Nephron progenitor cell (in vitro differentiated cells): Measurements from ENCODE around the gene CLBA1.

Experiments
- DNase-seq: peaks from one replicate; pipeline ENCODE4 v3.0.0; 2021
- H3K27ac Mint-ChIP-seq: 2 replicates; pipeline ENCODE4 v1.8.0; 2021; ENCODE audit warnings: mild to moderate bottlenecking, moderate library complexity, mixed read lengths
- H3K27me3 Mint-ChIP-seq: 2 replicates; pipeline ENCODE4 v1.8.0; 2021; ENCODE audit warnings: mild to moderate bottlenecking, low read depth, mixed read lengths; ENCODE audit not compliant: poor library complexity
- H3K36me3 Mint-ChIP-seq: 2 replicates; pipeline ENCODE4 v1.8.0; 2021; ENCODE audit warnings: low read depth, mixed read lengths
- H3K4me1 Mint-ChIP-seq: 2 replicates; pipeline ENCODE4 v1.8.0; 2021; ENCODE audit warnings: mixed read lengths
- H3K4me3 Mint-ChIP-seq: 2 replicates; pipeline ENCODE4 v1.8.0; 2021; ENCODE audit warnings: mild to moderate bottlenecking, moderate library complexity, mixed read lengths
- H3K9me3 Mint-ChIP-seq: 2 replicates; pipeline ENCODE4 v1.8.0; 2021; ENCODE audit warnings: mild to moderate bottlenecking, moderate library complexity, mixed read lengths
- TF ChIP-seq, protein P1 (sequence below): fragments of 200-600 bp; sonication (generic); IDR thresholded peaks from 2 replicates; pipeline ENCODE4 v1.5.0; 2021; ENCODE audit warnings: antibody characterized with exemption

The CLBA1 gene

DNA sequence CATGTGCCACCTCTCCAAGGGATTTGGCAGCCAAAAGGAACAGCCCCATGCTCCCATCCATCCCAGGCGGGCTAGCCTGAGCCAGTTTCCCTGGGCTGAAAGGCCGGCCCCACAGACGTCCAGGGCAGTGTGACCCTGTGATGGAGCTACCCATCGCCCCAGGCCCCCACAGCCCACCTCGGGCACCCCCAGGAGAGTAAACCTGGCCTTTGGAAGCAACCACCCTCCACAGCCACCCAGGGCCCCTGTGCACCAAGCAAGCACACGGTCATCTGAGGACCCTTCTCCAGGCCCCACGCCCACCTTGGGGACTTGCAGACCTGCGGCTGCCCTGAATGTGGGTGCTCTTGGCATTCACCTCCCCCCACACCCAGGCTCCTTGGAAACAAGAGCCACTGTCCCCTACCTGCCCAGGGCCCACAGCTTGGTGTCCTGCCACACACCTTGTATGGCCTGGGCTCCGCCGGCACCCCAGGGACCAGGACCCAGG is 15.8 kb upstream of the CLBA1 start:
- Mint-ChIP-seq H3K4me1 (peaks cover 23% of the 10 kb centered on the region), H3K36me3 (no peaks in the 10 kb centered on the region), H3K4me3 (no peak overlapping the region), H3K9me3 (no peaks in the 10 kb centered on the region), H3K27ac (no peak overlapping the region), H3K27me3 (peaks cover 18% of the 10 kb centered on the region)
- TF ChIP-seq, protein P1, sequence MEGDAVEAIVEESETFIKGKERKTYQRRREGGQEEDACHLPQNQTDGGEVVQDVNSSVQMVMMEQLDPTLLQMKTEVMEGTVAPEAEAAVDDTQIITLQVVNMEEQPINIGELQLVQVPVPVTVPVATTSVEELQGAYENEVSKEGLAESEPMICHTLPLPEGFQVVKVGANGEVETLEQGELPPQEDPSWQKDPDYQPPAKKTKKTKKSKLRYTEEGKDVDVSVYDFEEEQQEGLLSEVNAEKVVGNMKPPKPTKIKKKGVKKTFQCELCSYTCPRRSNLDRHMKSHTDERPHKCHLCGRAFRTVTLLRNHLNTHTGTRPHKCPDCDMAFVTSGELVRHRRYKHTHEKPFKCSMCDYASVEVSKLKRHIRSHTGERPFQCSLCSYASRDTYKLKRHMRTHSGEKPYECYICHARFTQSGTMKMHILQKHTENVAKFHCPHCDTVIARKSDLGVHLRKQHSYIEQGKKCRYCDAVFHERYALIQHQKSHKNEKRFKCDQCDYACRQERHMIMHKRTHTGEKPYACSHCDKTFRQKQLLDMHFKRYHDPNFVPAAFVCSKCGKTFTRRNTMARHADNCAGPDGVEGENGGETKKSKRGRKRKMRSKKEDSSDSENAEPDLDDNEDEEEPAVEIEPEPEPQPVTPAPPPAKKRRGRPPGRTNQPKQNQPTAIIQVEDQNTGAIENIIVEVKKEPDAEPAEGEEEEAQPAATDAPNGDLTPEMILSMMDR, result no peak
- no peak for DNase-seq

DNA sequence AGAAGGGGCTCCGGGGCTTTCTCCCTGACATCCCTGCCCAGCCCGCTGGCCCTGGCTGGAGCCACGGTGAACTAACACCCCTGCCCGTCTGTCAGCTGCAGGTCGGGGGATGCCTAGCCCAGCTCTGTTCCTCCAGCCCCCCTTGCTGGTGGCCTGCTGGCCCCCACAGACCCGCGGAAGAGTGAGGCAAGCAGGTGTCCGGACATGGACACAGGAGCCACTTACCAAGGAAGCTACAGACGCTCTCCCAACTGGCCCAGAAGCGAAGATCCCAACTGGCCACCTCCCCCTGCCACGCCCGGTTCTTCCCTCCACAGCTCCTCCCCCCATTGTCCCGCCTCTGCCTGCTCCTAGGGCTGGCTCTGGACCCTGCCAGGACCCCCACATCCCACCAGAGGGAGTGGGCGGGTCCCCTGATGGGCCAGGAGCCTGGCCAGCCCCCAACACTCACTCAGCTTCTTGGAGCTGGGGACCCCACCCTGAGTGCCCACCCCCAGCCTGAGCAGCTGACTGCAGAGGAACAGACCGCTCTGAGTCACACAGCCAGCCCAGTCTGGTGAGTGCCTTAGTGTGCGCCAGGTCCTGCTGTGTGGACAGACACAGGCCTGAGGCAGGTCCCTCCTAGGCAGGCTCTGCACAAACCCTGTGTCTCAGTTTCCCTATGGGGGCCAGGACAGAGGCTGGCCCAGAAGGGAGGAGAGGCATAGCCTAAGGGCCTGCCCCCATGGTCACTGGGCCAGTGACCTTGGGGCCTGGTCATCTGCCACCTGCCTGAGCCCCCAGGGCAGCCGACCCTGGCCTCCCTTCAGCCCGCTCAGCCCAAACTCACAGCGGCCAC is 15.1 kb upstream of the CLBA1 start:
- H3K27me3 Mint-ChIP-seq, result peaks cover 16% of the 10 kb centered on the region
- H3K9me3 Mint-ChIP-seq, result no peaks in the 10 kb centered on the region
- no peak overlapping the region for H3K4me3 Mint-ChIP-seq
- H3K4me1 Mint-ChIP-seq, result peaks cover 23% of the 10 kb centered on the region
- H3K27ac Mint-ChIP-seq, result no peak overlapping the region
- DNase-seq, result no peak
- TF ChIP-seq, protein P1, result no peak
- H3K36me3 Mint-ChIP-seq, result no peaks in the 10 kb centered on the region

DNA sequence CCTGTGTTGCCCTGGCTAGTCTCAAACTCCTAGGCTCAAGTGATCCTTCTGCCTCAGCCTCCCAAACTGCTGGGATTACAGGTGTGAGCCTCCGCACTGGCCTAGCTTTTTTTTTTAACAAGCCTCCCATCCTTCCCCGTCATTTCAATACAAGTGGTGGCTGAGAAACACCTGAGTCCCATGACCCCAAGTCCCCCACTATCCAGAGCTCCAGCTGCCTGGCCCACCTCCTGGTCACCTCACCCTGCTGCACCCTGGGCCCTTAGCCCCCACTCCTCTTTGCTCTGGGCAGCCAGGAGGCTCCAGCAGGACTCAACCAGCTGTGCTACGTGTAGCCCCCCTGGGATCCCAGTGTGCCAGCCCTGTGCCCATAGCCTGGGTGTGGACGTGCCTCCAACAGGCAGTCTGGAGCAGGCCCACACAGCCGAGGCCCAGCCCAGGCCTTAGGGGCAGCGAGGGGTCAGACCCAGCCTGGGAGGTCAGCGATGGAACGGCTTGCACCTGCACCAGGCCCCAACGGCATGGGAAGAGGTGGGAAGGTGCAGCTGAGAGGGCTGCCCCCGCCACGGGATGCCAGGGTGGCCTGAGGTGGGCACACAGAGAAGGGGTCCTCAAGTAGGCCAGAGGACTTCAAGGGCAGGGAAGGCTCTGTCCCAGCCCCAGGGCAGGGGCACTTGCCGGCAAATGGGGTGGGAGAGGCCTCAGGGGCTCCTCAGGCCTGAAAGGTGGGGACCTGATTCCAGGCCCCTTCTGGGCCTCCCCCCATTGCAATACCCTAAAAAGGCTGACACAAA is 13.9 kb upstream of the CLBA1 start:
- H3K9me3 Mint-ChIP-seq, result no peaks in the 10 kb centered on the region
- H3K36me3 Mint-ChIP-seq, result no peaks in the 10 kb centered on the region
- no peak for DNase-seq
- H3K27ac Mint-ChIP-seq, result peak overlapping the region; percentile 71
- peaks cover 30% of the 10 kb centered on the region for H3K4me1 Mint-ChIP-seq
- peaks cover 18% of the 10 kb centered on the region for H3K27me3 Mint-ChIP-seq
- TF ChIP-seq, protein P1, result no peak
- no peak overlapping the region for H3K4me3 Mint-ChIP-seq

DNA sequence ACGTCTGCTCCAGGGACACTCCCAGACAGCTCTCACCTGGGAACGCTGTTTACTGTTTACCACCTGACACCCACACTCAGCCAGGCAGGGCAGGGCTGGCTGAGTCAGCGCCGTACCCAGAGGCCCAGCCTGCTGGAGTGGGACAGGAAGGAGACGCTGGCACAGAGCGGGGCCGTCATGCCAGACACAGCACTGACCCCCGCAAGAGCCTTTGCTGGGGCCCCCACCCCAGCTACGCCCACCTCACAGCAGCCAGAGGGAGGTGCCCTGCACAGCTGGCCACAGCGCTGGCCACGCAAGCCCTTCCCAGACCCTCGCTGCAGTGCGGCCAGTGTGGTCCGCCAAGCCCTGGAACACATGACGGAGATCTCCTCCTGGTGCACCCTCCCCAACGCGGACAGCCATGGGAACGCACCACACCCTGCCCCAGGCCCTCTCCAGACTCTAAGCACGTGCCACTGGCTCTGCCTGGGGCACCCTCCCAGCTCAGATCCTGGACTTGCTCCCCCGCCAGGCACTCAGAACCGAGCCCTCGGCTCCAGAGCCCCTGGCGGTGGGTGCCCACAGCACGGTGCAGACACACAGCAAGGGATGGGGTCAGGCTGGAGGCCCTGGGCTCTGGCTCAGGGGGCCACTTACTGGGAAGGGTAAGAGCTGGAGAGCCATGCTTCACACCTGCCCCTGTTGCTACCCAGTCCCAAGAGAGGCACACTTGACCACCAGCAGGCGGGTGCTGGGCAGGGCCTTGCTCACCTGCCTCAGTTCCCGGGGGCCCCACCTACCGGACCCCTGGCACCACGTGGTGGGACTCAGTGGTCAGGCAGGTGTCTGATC is 13.1 kb upstream of the CLBA1 start:
- TF ChIP-seq, protein P1, result no peak
- Mint-ChIP-seq H3K27ac (no peak overlapping the region), H3K4me3 (no peak overlapping the region), H3K4me1 (peaks cover 28% of the 10 kb centered on the region), H3K36me3 (no peaks in the 10 kb centered on the region), H3K27me3 (peaks cover 25% of the 10 kb centered on the region), H3K9me3 (no peaks in the 10 kb centered on the region)
- no peak for DNase-seq

DNA sequence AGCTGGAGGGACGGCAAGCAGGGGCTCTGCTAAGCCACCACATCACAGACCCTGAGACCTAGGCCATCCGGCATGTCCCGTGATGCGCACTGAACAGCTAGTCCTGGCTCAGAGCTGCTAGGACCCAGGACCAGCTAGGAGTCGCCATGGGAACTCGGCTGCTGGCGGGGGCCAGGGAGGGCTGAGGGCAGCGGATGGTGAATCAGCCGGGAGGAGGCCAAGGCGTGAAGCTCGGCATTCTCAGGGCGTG is 12.5 kb upstream of the CLBA1 start:
- Mint-ChIP-seq H3K27me3 (peaks cover 28% of the 10 kb centered on the region), H3K27ac (no peak overlapping the region), H3K4me3 (no peak overlapping the region), H3K36me3 (no peaks in the 10 kb centered on the region), H3K4me1 (peaks cover 26% of the 10 kb centered on the region), H3K9me3 (no peaks in the 10 kb centered on the region)
- TF ChIP-seq, protein P1, result no peak
- DNase-seq, result peak; percentile 37
